ENCODE data around the gene RNF183.

GRCh38 chr9:113326230-113326629 lies 23.1 kb upstream of the RNF183 start:
- TF ChIP-seq POLR2A (IDR thresholded peaks at IDR 0.05) = no peak
- no peak for TF ChIP-seq CTCF (IDR thresholded peaks at IDR 0.05)
